ENCODE results near the gene LILRA5. TPM values are rescaled to one million over a fixed set of nuclear protein-coding genes. Genes with fewer than 3 reads are reported as not detected.

The LILRA5 gene
- total and polyA plus RNA-seq, 10 of the 15 experiments (the other 5 are each of a cell fraction or from before 2014, with no cell fraction given): 0.05 to 1.2 (median 0.36) TPM; not detected in 4

GRCh38 chr19:54355675-54356074 is 42.7 kb upstream of the LILRA5 start:
- DNase-seq (ENCODE audit: low read depth, low spot score) (no peak), ATAC-seq (no peak), FAIRE-seq (no peak)
- ChIA-PET POLR2A (interaction anchor here (0.5 to 0.6 kb wide), 2 partner anchors 32 to 37 kb away, joined by 3 to 4 read pairs; no protein-coding TSS in a partner anchor), SMC1A (ENCODE audit: uncharacterized antibody, unreplicated experiment) (interaction anchor here (1.5 to 4.7 kb wide), 4 partner anchors 10 to 219 kb away, joined by 3 to 21 read pairs (median 8); no protein-coding TSS in a partner anchor), CTCF (interaction anchor here (1.3 to 8.0 kb wide), 5 partner anchors 31 to 90 kb away, joined by 3 to 171 read pairs (median 6); no protein-coding TSS in a partner anchor), RAD21 (ENCODE audit: unreplicated experiment) (interaction anchor here (3.4 kb wide), 1 partner anchor 33 kb away, joined by 26 read pairs; no protein-coding TSS in a partner anchor)
- BruUV-seq (replicated peaks): no TSS peak
- Histone ChIP-seq H3K27ac (ENCODE audit: control insufficient read depth, insufficient read depth) (no peak overlapping the region), H3K9ac (ENCODE audit: control insufficient read depth, insufficient read depth, low read length) (no peak overlapping the region), H3K4me1 (ENCODE audit: control insufficient read depth, insufficient read depth, low read length) (no peaks in the 10 kb centered on the region), H2AFZ (ENCODE audit: control insufficient read depth, low read depth, low read length) (no peak overlapping the region), H3K4me3 (no peak overlapping the region), H3K27me3 (replicated peaks in 1 of 2; ENCODE audit: control insufficient read depth in 2 of 2, insufficient read depth in 2 of 2, low read length in 1 of 2) (no peaks in the 10 kb centered on the region), H3K79me2 (ENCODE audit: control insufficient read depth, insufficient read depth, low read length) (no peaks in the 10 kb centered on the region), H3K4me2 (ENCODE audit: control insufficient read depth, insufficient read depth) (no peak overlapping the region), H4K20me1 (ENCODE audit: control insufficient read depth, insufficient read depth) (no peaks in the 10 kb centered on the region), H3K36me3 (ENCODE audit: control insufficient read depth in 2 of 2, insufficient read depth in 2 of 2, low read length in 1 of 2) (no peaks in the 10 kb centered on the region), H3K9me3 (replicated peaks; ENCODE audit: control insufficient read depth, insufficient read depth, low read length) (no peaks in the 10 kb centered on the region)
- in situ Hi-C loops (cut with MboI) (no loop called here), intact Hi-C loops (cut with micrococcal nuclease; ENCODE audit: unreplicated experiment) (no loop called here)
- WGBS (ENCODE audit: insufficient coverage, insufficient replicate concordance, low lambda C conversion rate, missing lambda C conversion rate): 58% methylated on average over 14 of the region's 14 CpGs
- TF ChIP-seq TCF3 (IDR thresholded peaks at IDR 0.05; ENCODE audit: borderline replicate concordance, insufficient read depth, low read depth, low read length) (no peak), E4F1 (IDR thresholded peaks at IDR 0.05; ENCODE audit: borderline replicate concordance, partially characterized antibody) (no peak), SMAD5 (IDR thresholded peaks at IDR 0.05; ENCODE audit: low read depth) (no peak), HDGF (IDR thresholded peaks at IDR 0.05) (no peak), SMAD1 (IDR thresholded peaks at IDR 0.05; ENCODE audit: low read depth, partially characterized antibody) (no peak), CBX3 (IDR thresholded peaks at IDR 0.05; ENCODE audit: borderline replicate concordance, low read depth) (no peak), SMARCA5 (IDR thresholded peaks at IDR 0.05) (no peak), JUNB (IDR thresholded peaks at IDR 0.05) (no peak), EED (IDR thresholded peaks at IDR 0.05; ENCODE audit: low read depth) (no peak), IRF5 (IDR thresholded peaks at IDR 0.05; ENCODE audit: borderline replicate concordance) (no peak)
